COLO668 (cell line): ENCODE results near the gene FTCD.
"Not testable (repeated sequence)": the region's sequence is repeated elsewhere in the genome, so short reads cannot be mapped to it uniquely, and the experiment has no call there.

Experiments used
- DNase-seq: peaks from one replicate; lab custom pipeline; 2025; ENCODE audit not compliant: unreplicated experiment; lab: John Stamatoyannopoulos, UW

The FTCD gene

DNA sequence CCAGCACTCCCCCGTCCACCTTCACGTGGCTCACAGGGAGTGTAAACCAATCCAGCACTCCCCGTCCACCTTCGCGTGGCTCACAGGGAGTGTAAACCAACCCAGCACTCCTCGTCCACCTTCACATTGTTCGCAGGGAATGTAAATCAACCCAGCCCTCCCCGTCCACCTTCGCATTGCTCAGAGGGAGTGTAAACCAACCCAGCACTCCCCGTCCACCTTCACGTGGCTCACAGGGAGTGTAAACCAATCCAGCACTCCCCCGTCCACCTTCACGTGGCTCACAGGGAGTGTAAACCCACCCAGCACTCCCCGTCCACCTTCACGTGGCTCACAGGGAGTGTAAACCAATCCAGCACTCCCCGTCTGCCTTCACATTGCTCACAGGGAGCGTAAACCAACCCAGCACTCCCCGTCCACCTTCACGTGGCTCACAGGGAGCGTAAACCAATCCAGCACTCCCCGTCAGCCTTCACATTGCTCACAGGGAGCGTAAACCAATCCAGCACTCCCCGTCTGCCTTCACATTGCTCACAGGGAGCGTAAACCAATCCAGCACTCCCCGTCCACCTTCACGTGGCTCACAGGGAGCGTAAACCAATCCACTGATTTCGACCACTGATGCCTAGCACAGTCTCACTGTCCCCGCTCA is 14.9 kb downstream of the FTCD start:
- not testable (repeated sequence) for DNase-seq

DNA sequence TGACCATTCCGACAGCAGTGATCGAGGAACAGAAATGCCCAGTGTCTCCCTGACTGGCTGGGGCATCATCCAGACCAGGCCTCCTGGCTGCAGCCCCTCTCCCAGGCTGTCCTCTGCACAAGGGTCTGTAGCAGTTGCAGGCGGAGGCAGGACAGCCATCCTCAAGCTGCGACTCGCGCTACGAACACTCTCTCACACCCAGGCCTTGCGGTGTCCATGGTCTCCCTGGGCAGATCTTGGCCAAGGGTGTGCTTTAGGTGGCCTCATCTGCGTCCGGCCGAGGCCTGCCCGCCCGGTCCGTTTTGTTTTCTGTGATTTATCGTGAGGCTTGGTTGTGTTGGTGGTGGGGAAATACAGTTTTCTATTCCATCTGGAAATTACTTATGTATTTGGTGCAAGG is 15.7 kb downstream of the FTCD start:
- no peak for DNase-seq

DNA sequence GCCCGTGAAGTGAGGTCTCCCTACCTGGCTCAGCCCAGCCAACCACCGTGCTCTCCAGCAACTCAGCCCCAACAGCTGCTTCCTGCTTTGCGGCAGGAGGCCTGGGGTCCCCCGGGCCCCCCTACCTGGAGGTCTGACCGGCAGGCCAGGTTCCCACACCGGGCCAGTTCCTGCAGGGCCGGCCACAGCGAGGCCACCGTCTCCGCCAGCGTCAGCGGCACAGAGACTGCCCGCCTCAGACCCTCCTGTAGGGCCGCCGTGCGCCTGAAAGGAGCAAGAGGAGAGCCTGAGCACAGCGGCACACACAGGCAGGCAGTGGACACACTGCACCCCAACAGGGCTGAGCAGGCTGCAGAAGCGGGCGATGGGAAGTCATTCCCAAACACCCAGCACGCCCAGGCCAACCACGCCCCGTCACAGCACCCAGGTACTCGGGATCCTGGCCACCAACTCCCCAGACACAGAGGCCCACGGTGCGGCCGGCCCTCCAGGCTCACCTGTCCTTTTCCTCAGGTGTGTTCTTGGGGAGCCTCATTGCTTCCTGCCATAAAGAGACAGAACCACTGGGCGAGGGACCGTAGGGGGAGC is 16.9 kb downstream of the FTCD start:
- no peak for DNase-seq

DNA sequence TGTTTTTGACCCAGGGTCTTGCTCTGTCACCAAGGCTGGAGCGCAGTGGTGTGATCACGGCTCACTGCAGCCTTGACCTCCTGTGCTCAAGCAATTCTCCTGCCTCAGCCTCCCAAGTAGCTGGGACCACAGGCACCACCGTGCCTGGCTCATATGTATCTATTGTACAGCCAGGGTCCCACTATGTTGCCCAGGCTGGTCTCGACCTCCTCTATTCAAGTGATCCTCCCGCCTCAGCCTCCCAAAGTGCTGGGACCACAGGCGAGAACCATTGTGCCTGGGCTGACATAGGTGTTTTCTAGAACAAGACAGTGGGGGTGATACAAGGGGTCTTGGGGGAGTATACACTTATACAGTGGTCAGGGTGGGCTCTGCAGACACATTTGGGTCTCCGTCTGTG is 17.5 kb downstream of the FTCD start:
- no peak for DNase-seq

DNA sequence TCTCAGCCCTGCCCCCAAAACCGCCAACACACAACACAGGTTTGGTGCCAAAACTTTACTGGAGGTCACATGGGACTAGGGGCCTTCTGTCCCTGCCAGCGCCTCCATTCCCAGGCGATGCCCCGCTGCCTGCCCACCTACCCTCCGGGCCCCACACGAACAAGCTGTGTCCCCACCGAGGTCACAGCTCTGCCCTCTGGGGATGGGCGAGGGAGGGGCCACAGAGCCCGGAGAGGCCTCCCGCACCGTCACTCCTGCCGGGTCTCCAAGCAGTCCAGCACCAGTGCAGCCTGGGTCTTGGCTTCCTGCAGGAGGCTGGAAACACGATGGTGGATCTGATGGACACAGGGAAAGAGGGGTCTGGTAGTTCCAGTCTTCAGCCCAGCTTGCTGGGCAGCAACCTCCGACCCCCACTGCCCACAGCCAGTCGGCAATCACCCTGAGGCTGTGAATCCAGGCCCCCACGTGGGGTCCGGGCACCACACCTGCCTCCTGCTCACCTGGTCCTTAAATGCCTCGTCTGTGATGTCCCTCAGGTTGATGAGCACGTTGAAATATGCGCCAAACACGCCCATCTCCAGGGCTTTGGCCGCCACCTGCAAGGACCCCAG is 18.5 kb downstream of the FTCD start:
- DNase-seq: no peak

DNA sequence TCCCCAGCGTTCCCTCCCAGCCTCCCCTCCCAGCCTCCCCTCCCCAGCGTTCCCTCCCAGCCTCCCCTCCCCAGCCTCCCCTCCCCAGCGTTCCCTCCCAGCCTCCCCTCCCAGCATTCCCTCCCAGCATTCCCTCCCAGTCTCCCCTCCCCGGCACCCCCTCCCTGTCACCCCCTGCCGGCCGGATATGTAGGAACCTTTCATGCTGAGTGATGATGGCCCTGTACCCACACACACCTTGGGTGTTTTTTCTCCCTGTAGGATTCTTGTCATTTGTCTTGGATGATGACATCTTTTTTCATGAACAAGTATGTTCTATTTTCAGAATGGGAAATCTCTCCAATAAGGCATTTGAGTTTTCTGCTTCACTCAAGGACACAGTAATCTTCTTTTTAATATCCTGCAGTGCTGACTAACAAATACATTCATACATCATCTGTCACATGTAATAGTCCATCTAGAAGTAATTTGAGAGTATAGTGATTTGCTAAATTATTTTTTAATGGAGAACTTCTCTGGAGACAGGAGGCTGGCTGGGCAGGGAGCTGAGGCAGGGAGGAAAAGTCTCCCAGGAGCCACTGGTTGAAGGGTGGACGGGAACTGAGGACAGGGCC is 19.5 kb downstream of the FTCD start:
- DNase-seq: no peak

DNA sequence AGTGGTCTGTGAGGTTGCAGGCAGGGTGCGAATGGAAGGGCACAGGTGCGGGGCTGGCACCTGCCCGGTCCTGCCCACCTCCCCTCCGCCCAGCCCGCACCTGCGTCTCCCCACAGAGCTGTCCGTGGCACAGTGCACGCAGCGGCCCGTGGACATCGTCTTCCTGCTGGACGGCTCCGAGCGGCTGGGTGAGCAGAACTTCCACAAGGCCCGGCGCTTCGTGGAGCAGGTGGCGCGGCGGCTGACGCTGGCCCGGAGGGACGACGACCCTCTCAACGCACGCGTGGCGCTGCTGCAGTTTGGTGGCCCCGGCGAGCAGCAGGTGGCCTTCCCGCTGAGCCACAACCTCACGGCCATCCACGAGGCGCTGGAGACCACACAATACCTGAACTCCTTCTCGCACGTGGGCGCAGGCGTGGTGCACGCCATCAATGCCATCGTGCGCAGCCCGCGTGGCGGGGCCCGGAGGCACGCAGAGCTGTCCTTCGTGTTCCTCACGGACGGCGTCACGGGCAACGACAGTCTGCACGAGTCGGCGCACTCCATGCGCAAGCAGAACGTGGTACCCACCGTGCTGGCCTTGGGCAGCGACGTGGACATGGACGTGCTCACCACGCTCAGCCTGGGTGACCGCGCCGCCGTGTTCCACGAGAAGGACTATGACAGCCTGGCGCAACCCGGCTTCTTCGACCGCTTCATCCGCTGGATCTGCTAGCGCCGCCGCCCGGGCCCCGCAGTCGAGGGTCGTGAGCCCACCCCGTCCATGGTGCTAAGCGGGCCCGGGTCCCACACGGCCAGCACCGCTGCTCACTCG is 23.3 kb downstream of the FTCD start:
- no peak for DNase-seq

DNA sequence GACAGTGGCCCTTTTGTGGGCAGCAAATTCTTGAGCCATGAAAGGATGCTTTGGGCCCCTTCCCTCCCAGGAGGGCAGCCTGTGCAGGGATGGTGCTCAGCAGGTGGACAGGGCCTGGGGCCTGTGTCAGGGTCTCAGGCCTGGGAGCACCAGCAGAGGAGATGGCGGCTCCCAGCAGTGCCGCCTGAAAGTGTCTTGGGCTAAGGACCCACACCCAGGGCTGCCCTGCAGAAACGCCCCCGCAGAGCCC is 23.9 kb downstream of the FTCD start:
- no peak for DNase-seq

DNA sequence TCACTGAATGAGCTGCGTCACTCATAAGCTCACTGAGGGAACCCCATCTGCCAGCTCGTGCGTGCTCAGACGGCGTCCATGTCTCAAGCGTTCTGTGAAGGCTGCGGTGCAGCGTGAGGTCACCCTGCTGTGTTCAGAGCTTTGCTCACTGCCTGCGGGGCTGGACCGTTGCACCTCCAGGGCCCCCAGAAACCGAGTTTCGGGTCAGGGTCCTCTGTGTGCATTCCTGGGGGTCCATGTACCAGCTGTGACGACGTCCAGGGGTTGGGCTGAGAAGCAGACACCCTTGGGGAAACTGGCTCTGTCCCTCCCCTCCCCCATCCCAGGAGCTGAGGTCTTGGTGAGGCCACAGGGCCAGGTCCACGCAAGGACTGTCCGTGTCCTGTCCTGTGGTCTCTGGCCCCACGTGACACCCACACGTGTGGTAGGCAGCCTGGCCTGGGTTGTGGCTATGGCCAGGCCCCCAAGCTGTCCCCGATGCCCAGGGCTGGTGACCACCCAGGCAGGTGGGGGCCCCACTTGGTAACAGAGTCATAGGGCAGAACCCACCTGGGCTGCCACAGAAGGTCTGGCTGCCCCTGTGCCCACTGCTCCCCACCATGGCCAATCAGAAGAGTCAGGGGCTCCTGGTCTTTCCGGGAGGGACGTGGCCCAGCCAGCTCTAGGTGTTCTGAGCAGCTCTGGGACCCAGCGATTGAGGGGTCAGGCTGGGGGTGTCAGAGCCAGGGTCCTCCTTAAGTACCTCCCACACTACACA is 24.4 kb downstream of the FTCD start:
- no peak for DNase-seq

DNA sequence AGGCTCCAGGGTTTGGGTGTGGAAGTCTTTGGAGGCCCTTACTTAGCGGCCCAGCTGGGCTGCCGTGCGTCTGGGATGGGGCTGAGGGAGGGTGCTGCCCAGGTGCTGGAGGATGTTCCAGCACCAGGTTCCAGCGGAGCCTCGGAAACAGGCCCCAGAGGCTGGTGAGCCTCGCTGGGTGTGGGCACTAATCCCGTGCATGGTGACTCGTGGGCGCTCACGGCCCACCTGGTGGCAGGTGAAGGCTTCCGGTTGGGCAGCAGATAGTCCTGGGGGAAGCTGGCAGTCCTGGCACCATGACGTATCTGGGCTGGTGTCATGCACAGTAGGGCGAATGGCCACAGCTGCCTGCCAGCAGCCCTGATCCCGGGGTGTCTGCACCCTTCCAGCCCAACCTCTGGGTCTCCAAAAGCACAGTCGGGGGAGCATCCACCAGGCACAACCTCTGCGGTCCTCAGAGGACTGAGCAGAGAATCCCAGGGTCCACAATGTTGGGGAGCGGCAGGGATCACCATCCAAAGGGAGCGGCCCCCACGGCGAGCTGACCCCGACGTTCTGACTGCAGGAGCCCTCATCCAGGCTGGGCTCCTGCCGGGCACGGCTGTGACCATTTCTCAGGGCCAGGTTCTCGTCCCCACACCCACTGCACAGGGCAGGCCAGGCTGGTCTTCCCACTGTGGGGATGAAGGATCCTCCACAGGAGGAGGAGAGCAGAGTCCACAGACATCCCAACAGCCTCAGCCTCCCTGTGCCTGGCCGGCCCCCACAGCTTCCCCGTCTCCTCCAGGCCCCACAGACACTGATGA is 25.3 kb downstream of the FTCD start:
- DNase-seq: no peak

DNA sequence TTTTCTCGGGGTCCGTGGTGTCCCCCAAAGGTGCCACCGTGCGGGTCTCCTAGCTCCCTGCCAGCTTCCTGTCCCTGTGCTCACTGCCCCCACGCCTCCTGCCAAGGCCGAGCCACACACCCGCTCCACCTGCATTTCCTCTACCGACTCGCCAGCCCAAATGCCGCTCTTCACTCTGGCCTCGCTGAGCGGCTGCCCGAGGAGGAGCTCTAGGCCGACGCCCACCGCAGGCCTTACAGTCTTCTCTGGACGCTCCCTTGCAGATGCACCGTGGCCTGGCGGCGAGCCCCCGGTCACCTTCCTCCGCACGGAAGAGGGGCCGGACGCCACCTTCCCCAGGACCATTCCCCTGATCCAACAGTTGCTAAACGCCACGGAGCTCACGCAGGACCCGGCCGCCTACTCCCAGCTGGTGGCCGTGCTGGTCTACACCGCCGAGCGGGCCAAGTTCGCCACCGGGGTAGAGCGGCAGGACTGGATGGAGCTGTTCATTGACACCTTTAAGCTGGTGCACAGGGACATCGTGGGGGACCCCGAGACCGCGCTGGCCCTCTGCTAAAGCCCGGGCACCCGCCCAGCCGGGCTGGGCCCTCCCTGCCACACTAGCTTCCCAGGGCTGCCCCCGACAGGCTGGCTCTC is 26.3 kb downstream of the FTCD start:
- no peak for DNase-seq

DNA sequence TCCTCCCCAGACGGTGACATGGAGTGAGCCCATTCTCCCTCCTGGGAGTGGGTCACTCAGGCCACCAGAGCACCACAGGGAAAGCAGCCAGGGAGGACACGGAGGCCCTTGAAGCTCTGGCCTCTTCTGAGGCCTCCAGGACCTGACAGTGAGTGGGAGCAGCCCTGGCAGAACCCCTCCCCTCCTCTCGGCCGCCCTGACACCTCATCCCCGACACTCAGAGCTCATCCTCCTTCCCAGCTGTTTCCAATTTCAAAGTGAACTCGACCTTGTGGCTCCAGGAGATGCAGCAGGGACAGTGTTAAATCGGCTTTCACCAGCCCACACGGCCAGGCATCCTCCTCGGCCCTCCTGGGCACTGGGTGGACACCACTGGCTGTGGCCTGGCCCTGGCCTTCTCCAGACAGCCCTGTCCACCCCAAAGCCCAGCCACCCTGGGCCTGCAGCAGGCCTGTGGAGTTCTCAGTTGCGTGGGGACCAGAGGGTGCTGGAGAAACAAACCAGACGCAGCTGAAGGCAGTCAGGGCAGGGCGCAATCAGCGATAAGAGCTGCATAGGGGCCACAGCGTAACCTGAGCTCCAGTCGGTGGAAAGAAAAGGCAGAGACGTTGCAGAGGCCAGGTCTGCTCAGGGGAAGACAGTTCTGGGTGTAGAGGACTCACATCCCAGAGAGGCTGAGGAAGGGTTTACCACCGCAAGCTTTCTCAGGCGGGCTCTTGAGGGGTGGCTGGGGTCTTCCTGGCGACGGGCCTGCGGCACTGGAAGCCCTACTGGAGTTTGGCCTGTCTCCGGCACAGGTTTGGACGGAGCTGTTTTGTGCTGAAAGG is 27.1 kb downstream of the FTCD start:
- no peak for DNase-seq

DNA sequence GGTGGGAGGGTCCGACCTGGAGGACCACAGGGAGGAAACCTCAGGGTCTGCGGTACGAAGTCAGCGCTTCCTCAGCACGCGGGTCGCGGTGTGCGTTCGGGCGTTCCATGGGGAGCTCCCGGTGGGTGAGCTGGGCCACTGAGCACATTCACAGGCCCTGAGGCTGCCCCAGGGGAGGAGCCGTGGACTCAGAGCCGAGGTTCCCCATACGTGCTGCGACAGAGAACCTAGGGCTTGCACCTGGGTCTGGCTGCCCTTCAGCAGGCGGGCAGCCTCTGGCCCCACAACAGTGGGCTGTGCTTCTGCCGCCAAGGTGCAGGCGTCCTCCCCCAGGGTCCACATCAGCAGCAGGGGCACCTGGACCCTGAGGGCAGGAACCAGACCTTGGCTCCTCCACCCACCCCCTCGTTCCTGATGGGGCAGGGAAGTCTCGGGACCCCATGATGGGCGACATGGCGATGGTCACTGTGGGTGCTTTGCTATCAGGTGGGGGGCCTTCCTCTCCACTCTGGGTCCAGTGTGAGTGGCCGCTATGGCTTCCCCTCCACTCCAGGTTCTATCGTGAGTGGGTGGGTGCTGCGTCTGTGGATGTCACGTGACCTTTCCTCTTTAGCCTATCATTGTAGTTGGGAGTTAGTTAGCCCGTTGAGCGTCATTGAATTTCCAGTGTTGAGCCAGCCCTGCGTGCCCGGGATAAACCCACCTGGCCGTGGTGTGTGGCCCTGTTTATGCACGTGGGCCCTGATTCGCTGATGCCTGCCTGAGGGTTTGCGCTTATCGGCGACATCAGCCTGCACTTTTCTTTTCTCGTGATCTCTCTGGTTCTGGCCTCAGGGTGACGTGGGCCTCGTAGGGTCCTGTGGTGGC is 27.9 kb downstream of the FTCD start:
- no peak for DNase-seq

DNA sequence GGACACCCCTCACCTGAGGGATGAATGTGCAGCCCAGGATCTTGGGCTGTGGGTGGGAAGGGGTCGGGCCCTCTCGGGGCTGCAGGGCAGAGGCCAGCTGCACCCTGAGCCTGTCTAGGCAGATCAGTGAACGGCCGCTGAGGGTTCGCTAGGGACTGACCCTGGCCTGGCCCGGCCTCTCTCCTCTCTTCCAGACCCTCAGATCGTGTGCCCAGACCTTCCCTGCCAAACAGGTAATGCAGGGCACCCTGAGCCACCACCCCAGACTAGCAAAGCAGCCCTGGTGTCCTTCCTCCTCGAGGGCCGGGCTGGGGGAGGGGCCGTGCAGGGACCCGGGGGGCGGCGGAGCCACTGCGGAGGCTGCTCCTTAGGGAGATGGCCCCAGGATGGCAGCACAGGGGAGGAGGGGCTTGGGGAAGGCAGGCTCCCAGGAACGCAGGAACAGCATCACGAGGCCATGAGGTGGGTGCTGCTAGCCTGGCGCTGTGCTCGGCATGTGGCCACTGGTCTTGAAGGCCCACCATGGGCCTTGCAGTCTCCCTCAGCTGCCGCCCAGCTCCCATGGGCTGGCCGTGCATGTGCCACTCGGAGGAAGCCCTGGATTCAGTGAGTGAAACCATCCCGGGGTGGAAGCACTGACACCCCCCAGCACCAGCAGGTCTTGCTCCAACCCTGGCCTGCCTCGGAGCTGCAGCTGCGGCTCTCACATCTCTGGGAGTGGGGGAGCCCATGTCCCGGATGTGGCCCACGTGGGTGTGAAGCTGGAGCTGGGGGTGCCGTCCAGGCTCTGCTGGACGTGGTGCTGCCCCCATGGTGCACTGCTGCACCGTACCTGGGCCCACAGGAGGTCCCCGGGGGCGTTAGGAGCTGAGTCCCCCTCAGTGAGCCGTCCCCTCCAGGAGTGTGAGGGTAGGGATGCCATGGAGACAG is 28.8 kb downstream of the FTCD start:
- DNase-seq: no peak

DNA sequence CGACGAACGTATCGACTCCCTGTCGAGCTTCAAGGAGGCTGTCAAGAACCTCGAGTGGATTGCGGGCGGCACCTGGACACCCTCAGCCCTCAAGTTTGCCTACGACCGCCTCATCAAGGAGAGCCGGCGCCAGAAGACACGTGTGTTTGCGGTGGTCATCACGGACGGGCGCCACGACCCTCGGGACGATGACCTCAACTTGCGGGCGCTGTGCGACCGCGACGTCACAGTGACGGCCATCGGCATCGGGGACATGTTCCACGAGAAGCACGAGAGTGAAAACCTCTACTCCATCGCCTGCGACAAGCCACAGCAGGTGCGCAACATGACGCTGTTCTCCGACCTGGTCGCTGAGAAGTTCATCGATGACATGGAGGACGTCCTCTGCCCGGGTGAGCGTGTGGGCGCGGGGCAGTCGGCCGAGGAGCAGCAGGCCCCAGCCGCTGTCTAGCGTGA is 29.5 kb downstream of the FTCD start:
- DNase-seq: no peak

DNA sequence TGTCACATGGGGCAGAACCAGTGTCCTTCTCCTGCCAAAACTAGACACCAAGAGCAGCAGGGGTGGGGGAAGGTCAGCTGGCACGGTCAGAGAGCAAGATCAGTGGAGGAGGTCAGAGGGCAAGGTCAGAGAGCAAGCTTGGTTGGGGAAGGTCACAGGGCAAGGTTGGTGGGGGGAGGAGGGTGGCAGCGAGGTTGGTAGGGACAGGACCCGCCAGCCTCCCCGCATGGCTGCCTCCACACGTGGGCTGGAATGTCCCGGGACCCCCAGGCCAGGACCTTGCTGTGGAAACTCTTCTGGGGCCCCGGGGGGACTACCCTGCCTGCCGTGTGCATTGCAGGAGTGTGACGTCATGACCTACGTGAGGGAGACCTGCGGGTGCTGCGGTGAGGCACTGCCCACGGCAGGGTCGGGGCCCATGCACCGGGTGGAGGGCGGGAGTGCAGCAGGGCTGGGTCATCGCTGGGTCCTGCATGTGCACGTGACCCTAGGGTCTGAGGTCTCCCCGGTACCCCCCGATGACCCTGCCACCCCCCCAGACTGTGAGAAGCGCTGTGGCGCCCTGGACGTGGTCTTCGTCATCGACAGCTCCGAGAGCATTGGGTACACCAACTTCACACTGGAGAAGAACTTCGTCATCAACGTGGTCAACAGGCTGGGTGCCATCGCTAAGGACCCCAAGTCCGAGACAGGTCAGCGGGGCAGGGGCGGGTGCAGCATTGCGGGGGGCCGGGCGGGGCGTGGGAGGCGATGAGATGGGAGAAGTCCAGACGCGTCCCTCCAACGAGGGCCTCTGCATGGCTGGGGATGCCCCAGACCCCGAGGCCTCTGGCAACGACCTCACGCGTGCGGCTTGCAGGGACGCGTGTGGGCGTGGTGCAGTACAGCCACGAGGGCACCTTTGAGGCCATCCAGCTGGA is 30.2 kb downstream of the FTCD start:
- no peak for DNase-seq
